C1 segment of cervical spinal cord (tissue), 14 donors: Measurements from ENCODE around the gene CYBRD1.
A peak's percentile ranks its signal among the peaks of the same experiment; 100 is the strongest.
"Not testable (repeated sequence)": the region's sequence is repeated elsewhere in the genome, so short reads cannot be mapped to it uniquely, and the experiment has no call there.

Experiments used
- DNase-seq, 14 donors: peaks; one replicate each; lab custom pipeline; 2025; lab: John Stamatoyannopoulos, UW

Gene CYBRD1

GRCh38 chr2:171515672-171516298 is 6.5 kb upstream of the CYBRD1 start:
- no peak for DNase-seq

- no peak for DNase-seq
Measured at GRCh38 chr2:171516793-171517192, 5.5 kb upstream of the CYBRD1 start.

GRCh38 chr2:171520471-171520870 is 1.8 kb upstream of the CYBRD1 start:
- no peak for DNase-seq

- no peak for DNase-seq
Measured at GRCh38 chr2:171521361-171522051, 768 bp upstream of the CYBRD1 start.

GRCh38 chr2:171522788-171523087 is 464 bp downstream of the CYBRD1 start:
- peak in 6 of 14 donors; percentile 52 to 82 (median 72) for DNase-seq

- DNase-seq, result peak; percentile 41 to 96 (median 82)
Measured at GRCh38 chr2:171523088-171524017, 1.1 kb downstream of the CYBRD1 start.

GRCh38 chr2:171524018-171524401 is 1.7 kb downstream of the CYBRD1 start:
- DNase-seq, result peak in 4 of 14 donors; percentile 16 to 48 (median 35)

GRCh38 chr2:171529914-171530313 is 7.6 kb downstream of the CYBRD1 start:
- no peak for DNase-seq

GRCh38 chr2:171530378-171530777 is 8.1 kb downstream of the CYBRD1 start:
- DNase-seq, result no peak

GRCh38 chr2:171530859-171531258 is 8.6 kb downstream of the CYBRD1 start:
- not testable (repeated sequence) for DNase-seq

GRCh38 chr2:171531291-171531690 is 9.0 kb downstream of the CYBRD1 start:
- peak in 1 of 14 donors; percentile 9 for DNase-seq

- no peak for DNase-seq
Measured at GRCh38 chr2:171531836-171532450, 9.7 kb downstream of the CYBRD1 start.

GRCh38 chr2:171533331-171533730 is 11.1 kb downstream of the CYBRD1 start:
- no peak for DNase-seq

- DNase-seq, result not testable (repeated sequence)
Measured at GRCh38 chr2:171535528-171535927, 13.3 kb downstream of the CYBRD1 start.

- DNase-seq, result no peak
Measured at GRCh38 chr2:171540437-171540836, 18.2 kb downstream of the CYBRD1 start.

GRCh38 chr2:171541202-171541887 is 19.1 kb downstream of the CYBRD1 start:
- no peak for DNase-seq

GRCh38 chr2:171545086-171545485 is 22.8 kb downstream of the CYBRD1 start:
- no peak for DNase-seq

GRCh38 chr2:171547256-171547655 is 25.0 kb downstream of the CYBRD1 start:
- DNase-seq, result no peak

GRCh38 chr2:171547720-171548119 is 25.4 kb downstream of the CYBRD1 start:
- DNase-seq, result no peak

- no peak for DNase-seq
Measured at GRCh38 chr2:171550613-171551012, 28.3 kb downstream of the CYBRD1 start.

- DNase-seq, result no peak
Measured at GRCh38 chr2:171551836-171552235, 29.6 kb downstream of the CYBRD1 start.
